GM19468 (cell line): ENCODE results near the gene PAEP.

ENCODE experiments used
- ATAC-seq: cut with Tn5 transposase; IDR thresholded peaks from one replicate; pipeline ENCODE4 v1.9.1; 2021; ENCODE audit warnings: mild to moderate bottlenecking, moderate library complexity, moderate number of reproducible peaks; ENCODE audit not compliant: unreplicated experiment; ENCODE audit errors: extremely low read depth

Gene PAEP

DNA sequence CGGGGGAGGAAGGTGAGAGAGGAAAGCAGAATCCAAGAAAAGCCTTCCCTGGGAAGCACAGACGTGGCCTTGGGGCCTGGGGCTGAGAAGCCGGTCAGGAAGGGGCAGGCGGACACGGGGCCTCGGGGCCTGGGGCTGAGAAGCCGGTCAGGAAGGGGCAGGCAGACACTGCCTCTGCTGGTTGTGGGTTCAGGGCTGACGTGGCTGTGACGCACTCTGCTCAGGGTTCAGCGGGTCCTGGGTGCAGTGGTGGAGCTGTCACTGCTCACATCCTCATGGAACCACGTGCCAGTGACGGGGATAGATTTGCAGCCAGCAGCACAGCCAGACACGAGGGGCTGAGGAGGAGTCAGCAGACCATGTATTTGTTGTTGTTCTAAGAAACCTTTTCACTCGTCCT, 12.8 kb downstream of the PAEP start:
- no peak for ATAC-seq

DNA sequence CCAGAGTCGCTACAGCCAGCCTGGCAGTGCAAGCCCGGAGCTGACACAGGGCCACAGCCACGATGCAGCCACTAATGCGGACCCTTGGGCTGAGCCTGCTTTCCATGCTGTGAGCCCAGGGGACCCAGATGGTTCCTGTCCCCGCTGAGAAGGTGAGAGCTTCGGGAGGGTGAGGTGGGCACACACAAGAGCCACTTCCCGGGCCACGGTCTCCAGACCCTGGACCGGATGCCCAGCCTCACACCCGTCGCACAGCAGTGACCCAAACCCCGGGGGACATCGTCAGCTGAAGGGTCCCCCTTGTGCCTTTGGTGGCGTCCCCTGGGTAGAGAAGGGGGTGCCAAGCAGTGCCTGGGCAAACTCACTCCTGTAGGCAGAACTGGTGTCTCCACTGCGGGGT, 13.4 kb downstream of the PAEP start:
- ATAC-seq, result no peak

DNA sequence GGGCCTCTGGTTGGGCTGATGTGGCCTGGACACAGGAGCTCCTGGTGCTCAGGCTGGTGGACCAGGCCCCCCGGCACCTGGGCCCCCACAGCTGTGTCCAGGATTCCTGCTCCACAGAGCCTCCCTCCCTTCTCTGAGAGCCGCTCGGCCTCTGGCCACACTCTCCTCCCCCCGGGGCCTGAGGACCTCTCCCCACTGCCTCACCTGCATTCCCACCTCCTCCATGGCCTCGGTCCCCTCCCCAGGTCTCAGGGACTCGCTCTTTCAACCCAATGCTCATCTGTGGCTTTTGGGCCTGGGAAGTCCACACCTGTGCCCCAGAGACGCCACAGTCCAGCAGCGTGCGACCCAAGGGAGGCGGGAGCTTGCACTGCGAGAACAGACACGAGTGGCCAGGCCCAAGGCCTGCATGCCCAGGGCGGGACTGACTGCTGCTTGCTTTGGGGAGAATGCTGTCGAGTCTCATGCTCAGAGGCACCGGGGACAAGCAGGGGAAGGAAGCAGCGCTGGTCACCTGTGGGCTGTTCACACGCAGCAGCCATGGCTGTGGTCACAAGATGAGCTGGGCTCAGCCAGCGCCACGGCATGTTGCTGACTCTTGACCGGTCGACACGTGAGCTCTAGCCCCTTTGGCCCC, 14.6 kb downstream of the PAEP start:
- no peak for ATAC-seq

DNA sequence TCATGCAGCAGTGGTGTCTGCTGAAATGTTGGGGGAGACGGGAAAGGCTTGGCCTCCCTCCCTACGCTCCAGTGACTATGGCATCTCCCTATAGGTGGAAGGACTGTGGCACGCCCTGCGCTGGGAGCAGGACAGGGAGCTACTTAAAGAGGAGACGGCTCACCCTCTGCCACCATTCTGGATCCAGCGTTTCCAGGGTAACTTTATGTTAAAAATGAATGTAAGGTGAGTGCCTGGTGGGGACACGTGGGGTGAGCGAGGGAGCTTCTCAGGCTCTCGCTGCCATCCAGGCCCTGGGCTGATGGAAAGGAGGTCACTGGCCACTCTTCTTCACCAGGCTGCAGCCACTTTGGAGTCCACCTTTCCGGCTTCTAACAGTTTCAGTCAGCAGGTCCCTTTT, 15.7 kb downstream of the PAEP start:
- no peak for ATAC-seq

DNA sequence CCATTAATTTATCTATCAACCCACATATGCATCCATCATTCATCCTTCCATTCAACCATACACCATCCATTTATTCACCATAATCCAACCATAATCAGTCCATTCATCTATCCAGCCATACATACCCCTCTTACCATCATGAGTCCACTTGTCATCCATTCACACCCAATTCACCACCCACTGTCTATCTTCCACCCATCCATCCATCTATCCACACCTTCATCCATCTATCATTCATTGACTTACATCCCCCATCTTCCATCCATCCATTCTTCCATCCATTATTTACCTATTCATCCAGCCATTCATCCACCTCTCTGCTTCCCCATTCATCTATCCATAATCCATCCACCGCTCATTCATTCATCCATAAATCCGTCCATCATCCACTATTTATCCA, 17.8 kb downstream of the PAEP start:
- no peak for ATAC-seq

DNA sequence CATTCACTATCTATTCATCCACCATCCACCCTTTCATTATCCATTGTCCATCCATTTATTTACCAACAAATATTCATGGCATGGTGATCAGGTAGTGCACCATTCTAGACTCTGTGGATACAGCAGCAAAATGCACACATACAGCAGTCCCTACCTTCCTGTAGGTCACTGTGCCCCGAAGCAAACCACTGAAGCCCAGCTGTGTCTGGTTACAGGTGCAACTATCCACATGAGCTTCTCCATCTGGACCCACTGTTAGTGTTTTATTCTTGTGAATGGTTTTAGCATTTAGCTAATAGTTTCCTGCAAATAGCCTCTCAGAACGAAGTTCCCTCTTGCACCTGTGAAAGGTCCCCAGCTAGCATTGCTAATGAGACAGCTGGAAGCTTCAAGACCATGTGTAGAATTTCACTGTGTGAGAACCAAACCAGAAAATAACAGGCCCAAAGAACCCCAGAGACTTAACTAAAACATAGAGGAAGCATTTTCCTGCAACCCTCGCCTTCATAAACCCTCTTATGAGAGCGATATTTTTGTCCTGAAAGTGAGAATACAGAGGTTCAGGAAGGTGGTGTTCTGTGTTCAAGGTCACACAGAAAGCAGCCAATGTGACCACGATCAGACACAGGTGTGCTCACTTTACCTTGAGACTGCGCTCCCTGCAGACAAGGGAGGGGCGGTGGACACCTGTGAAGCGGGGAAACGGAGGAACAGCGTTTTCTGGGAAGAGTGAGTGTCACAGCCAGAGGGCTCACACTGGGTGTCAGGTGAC, 18.5 kb downstream of the PAEP start:
- ATAC-seq, result no peak

DNA sequence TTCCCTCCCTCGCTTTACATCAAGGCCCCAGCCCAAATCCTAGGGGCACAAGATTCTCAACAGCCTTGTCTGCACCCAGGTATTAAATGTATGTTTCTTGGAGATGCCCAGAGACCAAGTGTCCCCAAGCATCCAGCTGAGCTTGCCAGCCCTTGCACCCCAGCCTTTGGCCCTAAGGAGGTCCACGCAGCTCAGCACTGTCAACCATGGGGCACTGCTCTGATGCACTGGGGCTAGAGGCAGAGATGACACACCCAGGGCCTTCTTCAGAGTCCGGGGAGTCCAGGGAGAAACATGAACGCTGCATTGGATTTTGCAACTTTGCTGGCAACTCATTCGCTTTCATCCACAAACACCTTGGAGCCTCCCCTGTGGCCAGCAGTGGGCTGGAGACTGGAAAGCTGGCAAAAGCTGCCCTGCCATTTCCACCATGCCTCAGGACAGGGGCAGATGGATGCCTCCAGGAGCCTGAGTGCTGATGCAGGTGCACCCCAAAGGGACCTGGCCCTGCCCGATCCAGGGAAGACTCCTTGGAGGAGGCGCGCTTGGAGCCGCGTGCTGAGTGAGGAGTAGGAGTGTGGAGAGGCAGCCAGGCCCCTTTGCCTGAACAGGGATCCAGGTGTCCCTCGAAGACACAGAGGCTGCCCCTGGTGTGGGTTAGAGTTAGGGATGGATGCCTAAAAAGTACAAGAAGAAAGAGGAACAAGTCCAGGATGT, 19.3 kb downstream of the PAEP start:
- no peak for ATAC-seq

DNA sequence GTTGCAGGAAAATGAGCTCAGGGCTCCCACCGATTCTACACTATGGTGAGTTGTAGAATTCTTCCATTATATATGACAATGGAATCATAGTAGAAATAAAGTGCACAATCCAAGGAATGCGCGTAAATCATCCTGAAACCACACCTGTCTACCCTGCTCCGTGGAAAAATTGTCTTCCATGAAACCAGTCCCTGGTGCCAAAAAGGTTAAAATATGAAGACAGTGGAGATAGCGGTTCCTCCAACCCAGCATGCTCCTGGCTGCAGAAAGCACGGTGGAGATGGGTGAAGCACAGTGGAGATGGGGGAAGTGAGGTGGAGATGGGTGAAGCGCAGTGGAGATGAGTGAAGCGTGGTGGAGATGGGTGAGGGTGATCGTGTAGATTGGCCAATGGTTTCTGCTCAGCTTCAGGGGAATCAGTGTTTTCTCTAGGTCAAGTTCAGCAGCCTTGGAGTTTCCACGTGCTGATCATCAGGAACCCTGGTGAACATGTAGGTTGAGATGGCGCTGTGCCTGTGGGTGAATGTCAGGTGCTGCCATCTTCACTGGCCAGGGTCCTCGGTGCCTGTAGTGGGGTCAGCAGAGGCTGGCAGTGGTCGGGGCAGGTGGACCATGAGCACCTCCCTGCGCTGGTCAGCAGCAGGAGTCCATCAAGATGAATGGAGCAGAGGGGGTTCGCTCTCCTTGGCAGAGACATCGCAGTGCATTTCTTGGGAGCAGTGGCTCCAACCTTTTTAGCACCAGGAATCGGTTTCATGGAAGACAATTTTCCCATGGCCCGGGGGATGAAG, 20.3 kb downstream of the PAEP start:
- ATAC-seq, result no peak

DNA sequence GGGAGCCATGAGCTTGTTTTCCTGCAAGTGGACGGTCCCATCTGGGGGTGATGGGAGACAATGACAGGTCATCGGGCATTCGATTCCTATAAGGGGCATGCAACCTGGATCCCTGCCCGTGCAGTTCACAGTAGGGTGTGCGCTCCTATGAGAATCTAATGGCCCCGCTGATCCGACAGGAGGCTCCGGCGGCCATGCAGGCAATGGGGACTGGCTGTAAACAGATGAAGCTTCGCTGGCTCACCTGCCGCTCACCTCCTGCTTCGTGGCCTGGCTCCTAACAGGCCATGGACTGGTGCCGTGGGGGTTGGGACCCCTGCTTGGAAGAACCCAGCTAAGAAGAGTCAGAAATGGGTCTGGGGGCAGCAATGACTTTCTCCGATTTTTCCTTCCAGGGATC, 21.0 kb downstream of the PAEP start:
- ATAC-seq, result no peak

DNA sequence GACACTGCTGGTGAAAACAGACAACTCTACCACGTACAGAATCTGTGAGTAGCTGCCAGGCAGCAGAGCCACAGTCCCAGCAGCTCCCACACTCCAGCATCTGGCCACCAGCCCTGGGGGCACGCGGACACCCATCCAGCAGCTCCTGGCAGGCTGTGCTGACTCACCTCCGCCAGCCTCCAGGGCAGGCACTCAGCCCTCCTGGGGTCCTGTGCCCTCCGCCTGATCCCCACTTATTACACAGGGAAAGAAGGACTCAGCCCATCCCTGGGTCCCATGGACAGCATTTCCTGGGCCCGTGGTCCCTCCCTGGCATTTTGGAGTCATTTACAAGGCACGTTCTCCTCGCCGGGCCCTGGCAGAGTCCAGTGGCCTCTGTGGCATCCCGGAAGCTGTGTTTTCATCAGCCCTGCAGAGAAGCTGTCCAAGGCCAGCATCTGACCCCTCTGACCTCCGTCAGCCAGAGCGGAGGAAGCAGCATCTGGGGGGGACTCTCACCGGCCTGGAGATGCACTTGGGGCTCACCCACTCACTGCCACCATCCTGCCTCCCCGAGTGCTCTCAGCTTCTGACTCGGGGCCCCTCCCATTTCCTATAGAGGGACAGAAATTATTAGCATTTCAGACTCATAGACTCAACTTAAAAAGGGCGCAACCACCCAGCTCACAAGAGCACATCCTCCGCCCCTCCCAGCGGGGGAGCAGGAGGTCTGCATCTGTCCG, 21.6 kb downstream of the PAEP start:
- ATAC-seq, result no peak

DNA sequence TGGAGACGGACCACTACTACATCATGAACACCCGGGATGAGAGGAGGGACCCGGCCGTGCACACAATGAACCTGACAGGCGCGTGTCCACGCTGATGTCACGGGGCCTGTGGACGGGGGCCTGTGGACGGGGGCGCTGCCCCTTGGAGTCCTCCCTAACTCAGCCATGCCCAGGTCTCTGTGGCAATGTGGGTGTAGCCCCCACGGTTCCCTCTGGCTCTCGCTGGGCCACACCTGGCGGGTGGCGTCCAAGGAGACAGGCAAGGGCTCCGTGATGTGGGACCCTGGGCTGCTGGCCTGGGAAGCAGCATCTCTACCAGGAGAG, 22.1 kb downstream of the PAEP start:
- ATAC-seq, result no peak

DNA sequence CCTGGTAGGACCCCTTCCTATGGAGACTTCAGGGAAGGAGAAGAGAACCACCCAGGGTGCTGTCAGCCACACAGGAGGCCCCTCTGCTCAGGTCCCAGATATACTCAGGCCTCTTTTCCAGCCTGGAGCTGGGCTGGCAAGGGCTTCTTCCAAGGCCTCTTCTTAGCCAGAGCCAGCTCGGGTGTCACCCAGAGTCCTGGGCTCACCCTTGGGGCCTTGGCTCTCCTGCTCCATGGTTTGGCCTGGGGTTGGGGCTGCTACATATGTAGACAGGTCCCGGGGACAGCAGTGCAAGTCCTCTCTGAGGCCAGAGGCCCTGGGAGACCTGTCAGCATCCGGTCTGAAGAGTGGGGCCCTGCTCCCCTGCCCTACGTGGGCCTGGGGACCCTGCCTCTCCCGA, 22.8 kb downstream of the PAEP start:
- ATAC-seq, result no peak

DNA sequence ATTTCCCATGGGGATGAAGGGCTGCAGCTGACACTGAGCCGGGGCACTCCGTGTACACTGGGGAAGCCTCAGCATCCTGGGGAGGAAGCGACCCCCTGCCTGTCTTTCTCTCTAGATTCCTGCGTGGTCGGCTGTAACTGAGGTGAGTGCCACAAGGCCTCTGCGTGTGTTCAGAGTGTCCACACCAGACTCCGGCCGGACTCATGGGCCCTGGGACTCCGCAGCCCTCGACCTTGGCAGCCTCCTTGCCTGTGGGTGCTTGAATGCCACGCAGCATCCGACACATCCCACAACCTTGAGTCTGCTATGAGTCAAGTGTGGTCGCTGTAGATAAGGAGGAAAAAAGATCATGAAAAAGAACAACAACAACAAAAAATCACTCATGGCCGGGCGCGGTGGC, 23.4 kb downstream of the PAEP start:
- ATAC-seq, result no peak

DNA sequence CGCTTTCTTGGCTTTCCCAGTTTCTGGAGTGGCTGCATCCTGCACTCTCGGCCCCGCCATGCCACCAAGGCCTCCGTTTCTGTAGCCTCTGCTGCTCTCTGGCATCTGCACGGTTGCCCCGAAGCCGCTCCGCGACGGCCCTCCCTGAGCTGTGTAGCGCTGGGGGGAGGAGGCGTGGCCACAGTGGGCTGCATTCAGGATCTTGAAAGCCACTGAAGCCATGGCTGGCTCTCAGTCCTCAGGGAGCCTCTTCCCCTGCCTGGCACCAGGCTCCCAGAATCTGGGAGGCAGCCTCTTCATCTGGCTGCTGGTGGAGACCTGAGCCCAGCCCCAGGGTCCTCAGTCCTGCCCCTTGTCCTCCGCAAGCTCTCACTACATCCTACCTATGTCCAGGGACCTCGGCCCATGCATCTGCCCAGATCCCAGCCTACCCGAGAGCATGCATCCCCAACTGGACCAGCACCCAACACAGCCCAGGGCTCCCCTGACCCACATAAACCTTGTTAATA, 25.1 kb downstream of the PAEP start:
- ATAC-seq, result no peak

DNA sequence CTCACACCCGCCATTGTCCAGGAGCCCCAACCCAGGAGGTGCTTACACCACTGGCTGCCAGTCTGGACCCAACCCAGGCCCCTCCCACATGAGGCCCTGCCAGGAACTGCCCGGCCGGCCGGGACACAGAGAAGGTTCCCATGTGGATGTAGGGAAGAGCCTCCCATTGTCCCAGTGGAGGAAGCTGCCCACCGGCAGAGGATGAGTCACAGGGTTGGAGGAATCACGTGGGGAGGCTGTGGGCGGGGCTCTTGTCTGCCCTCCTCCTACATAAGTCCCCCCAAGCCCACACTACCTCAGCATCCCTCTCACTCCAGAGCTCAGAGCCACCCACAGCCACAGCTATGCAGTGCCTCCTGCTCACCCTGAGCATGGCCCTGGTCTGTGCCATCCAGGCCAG, 26.1 kb downstream of the PAEP start:
- ATAC-seq, result no peak

DNA sequence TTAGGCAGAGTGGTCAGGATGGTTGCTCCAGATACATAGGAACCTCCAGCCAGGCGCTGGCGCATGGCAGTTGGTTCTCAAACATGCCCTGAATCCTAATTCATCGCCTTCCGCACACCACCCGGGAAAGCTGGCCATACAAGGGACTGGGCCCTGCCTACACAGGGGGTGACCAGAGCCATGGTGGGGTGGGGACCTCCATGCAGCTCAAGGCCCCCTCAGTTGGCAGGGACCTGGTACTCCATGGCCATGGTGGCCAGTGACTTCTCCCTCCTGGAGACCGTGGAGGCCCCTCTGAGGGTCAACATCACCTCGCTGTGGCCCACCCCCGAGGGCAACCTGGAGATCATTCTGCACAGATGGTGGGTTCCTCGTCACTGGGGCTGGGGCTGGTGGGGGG, 26.8 kb downstream of the PAEP start:
- no peak for ATAC-seq

DNA sequence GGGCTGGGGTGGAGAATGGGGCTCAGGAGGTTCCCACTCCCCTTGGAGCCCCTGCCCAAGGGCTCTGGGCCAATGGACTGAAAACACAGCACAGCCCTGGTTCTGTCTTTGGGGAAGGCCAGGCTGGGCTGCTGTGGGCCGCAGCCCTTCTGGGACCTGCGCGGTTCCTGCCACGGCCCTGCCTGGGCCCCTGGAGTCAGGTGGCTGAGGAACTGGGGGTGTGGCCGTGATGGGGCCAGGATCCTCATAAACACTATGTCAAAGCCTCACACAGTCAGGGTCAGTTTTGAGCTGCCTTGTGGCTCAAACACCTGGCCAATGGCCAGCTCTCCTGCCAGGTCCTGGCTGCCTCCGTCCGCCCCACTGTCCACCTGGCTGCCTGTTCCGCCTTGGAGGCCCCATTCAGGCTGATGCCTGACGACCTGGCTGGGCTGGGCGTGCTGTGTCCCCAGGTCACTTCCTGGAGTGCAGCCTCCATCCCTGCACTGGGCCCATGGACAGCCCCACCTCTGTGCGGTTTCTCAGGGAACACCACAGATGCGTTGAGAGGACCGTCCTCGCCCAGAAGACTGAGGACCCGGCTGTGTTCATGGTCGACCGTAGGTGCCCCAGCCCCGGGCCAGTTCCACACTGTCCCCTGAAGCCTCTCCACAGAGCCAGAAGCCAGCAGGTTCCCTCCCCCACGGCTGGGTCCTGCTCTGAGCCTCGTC, 27.5 kb downstream of the PAEP start:
- ATAC-seq, result no peak

DNA sequence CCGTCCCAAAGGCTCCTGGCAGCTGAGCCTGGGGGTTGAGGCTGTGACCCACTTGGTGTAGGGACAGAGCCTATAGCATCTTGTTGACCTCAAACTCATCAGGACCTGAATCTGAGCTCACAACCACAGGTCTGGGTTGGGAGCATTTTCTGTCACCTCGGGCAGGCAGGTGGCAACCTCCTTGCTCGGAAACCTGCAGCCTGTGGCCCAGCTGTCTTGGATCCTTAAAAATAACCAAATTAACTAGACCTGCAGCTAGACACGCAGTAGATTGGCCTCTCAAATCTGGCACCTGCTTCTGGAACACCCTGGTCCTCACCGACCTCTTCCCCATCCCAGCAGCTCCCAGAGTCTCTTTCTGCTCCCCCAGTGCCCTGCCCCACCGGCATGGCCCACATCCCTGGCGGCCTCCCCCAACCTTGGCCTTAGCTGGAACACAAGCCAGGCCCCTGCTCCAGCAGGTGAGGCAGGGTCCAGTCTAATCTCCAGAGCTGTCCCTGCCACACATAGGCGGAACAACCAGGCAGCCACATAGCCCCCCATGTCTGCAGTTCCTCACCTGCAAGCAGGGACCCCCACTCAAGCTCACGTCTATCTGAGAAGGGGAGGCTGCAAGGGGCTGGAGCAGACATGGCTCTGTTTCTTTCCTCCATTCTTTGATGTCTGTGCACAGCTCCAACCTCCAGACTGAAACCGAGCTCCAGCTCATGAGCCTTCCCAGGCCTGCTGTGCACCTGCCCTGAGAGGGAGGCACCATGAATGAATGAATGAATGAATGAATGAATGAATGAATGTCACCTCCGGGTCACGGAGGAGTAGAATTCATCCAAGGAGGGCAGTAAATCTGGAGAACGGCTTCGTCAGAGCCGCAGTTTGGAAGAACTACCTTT, 28.3 kb downstream of the PAEP start:
- no peak for ATAC-seq
